Measurements from ENCODE around the gene SHROOM1. TPM values are rescaled to one million over a fixed set of nuclear protein-coding genes. Genes with fewer than 3 reads are reported as not detected.

The SHROOM1 gene
- total RNA-seq, 1 donor from 2014 or later = 1.5 TPM

GRCh38 chr5:132840896-132841295, 10.4 kb upstream of the SHROOM1 start:
- ChIA-PET POLR2A (interaction anchor here (0.6 kb wide), 1 partner anchor 108 kb away, joined by 3 read pairs; no protein-coding TSS in a partner anchor), CTCF (interaction anchor here (0.5 kb wide), 1 partner anchor 479 kb away, joined by 5 read pairs; no protein-coding TSS in a partner anchor)
- H3K4me3 Mint-ChIP-seq = no peak overlapping the region
- no peak for TF ChIP-seq CTCF (IDR thresholded peaks at IDR 0.05)
- H3K36me3 Mint-ChIP-seq (ENCODE audit: low read depth) = no peaks in the 10 kb centered on the region
- H3K27ac Mint-ChIP-seq = no peak overlapping the region
- ATAC-seq (ENCODE audit: low read depth) = no peak
- H3K4me1 Mint-ChIP-seq = no peaks in the 10 kb centered on the region
- H3K9me3 Mint-ChIP-seq = peaks cover 2% of the 10 kb centered on the region
- intact Hi-C loops (cut with micrococcal nuclease) = no loop called here
- H3K27me3 Mint-ChIP-seq = no peaks in the 10 kb centered on the region
- no peak for DNase-seq

DNA sequence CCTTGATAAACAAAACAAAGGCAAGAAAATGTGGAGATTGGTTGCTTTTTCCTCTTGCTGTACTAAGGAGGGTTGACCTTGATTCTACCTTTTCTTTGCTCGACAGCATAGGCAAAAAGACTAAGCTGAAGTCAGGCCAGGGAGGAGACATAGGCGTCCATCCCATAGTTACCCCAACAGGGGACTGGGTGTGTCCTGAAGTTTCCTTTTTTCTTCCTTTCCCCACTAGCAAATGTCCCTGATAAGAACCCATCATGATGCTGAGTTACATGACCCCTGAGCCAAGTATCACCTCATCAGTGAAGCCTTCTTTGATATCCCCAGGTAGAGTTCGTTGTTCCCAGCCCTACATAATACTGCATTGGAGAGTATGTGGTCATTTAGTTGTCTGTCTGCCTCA, 9.9 kb upstream of the SHROOM1 start:
- no peak for ATAC-seq (ENCODE audit: low read depth)
- CTCF ChIA-PET = interaction anchor here (0.5 kb wide), 1 partner anchor 478 kb away, joined by 5 read pairs; no protein-coding TSS in a partner anchor
- Mint-ChIP-seq H3K27ac (no peak overlapping the region), H3K36me3 (ENCODE audit: low read depth) (no peaks in the 10 kb centered on the region), H3K4me1 (no peaks in the 10 kb centered on the region), H3K27me3 (no peaks in the 10 kb centered on the region), H3K4me3 (no peak overlapping the region), H3K9me3 (peaks cover 2% of the 10 kb centered on the region)
- no peak for DNase-seq
- no peak for TF ChIP-seq CTCF (IDR thresholded peaks at IDR 0.05)
- intact Hi-C loops (cut with micrococcal nuclease) = no loop called here
- POLR2A ChIA-PET = no interaction called here

DNA sequence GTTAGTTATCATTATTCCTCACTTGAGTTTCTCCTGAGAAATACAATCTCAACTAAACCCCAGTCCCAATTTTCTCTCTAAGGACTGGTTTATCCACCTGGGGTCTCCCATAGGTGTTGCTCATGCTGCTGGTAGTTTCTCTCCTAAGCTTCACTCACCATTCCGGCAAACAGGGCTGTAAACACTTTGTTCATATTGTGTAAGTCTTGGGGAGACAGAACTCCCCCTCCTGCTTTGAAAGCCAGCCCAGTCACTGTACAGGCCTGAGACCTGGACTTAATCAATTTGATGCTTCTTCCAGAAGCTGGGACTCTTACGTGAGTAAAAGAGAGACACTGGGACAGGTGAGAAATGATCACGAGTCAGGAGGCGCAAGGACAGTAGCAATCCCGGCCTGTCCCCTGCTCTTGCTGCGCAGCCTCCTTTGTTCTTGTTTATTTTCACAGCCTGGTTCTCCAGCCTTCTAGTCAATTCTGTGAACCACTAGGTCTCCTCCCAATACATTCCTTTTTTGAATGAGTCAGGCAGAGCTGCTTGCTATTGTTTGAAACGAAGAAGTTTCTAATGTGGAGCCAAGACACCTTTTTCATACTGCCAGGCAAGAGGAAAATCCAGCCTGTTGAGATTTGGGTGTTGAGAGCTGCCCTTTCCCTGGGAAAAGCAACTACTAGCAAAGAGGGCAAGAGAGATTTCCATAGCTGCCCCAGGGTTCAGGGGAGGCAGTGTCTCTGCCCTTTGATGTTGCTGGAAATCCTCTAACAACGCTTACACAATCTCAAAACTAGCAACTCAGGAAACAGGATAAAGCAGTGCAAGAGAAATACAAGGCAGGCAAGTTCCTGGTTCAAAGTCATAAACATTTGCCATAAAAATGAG, 9.2 kb upstream of the SHROOM1 start:
- no peak for ATAC-seq (ENCODE audit: low read depth)
- Mint-ChIP-seq H3K4me1 (no peaks in the 10 kb centered on the region), H3K36me3 (ENCODE audit: low read depth) (no peaks in the 10 kb centered on the region), H3K9me3 (peaks cover 2% of the 10 kb centered on the region), H3K27ac (no peak overlapping the region), H3K27me3 (no peaks in the 10 kb centered on the region), H3K4me3 (no peak overlapping the region)
- intact Hi-C loops (cut with micrococcal nuclease) = no loop called here
- TF ChIP-seq CTCF (IDR thresholded peaks at IDR 0.05) = no peak
- no peak for DNase-seq
- CTCF ChIA-PET = no interaction called here
- POLR2A ChIA-PET = no interaction called here

GRCh38 chr5:132838516-132839282, 8.3 kb upstream of the SHROOM1 start:
- Mint-ChIP-seq H3K27ac (no peak overlapping the region), H3K9me3 (peaks cover 2% of the 10 kb centered on the region), H3K4me1 (no peaks in the 10 kb centered on the region), H3K4me3 (no peak overlapping the region), H3K27me3 (no peaks in the 10 kb centered on the region), H3K36me3 (ENCODE audit: low read depth) (no peaks in the 10 kb centered on the region)
- CTCF ChIA-PET = no interaction called here
- intact Hi-C loops (cut with micrococcal nuclease) = no loop called here
- POLR2A ChIA-PET = no interaction called here
- DNase-seq = no peak
- no peak for ATAC-seq (ENCODE audit: low read depth)
- TF ChIP-seq CTCF (IDR thresholded peaks at IDR 0.05) = no peak

DNA sequence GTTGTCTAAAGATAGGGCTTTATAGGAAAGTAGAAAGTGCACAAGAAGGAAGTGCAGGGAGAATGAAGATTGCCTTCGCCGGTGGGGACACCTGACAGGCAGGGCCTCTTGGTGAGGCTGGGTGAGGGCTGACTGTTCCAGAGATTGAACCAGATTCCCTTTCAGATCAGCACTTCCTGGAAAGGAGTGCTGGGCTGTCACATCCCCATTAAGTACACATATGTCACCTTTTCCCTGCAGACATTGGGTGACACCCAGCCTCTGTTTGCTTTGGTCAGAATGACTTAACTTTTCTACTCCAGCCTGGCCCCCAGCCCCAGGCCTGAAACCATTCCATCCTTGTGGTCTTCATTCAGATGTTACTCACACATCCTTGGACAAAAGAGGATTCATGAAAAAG, 7.4 kb upstream of the SHROOM1 start:
- TF ChIP-seq CTCF (IDR thresholded peaks at IDR 0.05) = no peak
- POLR2A ChIA-PET = no interaction called here

More for the DNA sequence above, 7.4 kb upstream of the SHROOM1 start:
- DNase-seq (no peak), ATAC-seq (ENCODE audit: low read depth) (no peak)
- H3K27me3 Mint-ChIP-seq = no peaks in the 10 kb centered on the region
- H3K36me3 Mint-ChIP-seq (ENCODE audit: low read depth) = no peaks in the 10 kb centered on the region
- H3K27ac Mint-ChIP-seq = no peak overlapping the region
- intact Hi-C loops (cut with micrococcal nuclease) = no loop called here
- CTCF ChIA-PET = no interaction called here
- H3K9me3 Mint-ChIP-seq = peaks cover 2% of the 10 kb centered on the region
- no peaks in the 10 kb centered on the region for H3K4me1 Mint-ChIP-seq
- no peak overlapping the region for H3K4me3 Mint-ChIP-seq

All from activated B cell treated with CpG ODN at 0.5 μM for 24 hours (primary cell).